Upper lobe of left lung (tissue), 6 donors: ENCODE measurements around the gene ERC1. TPM values are rescaled to one million over a fixed set of nuclear protein-coding genes. Genes with fewer than 3 reads are reported as not detected.
A peak's percentile ranks its signal among the peaks of the same experiment; 100 is the strongest.

ENCODE experiments used
- ATAC-seq, 2 donors: fragments of 200-7000 bp; cut with Tn5 transposase; one replicate each; pipeline ENCODE4 v1.9.1; 2022; ENCODE audit warnings: mild to moderate bottlenecking in 2 of 2, moderate library complexity in 2 of 2; ENCODE audit not compliant: low FRiP score in 2 of 2
- DNase-seq, 2 donors: peaks; one replicate each; pipeline ENCODE4 v3.0.0-alpha.2; 2019 to 2020
- H3K27ac ChIP-seq, 4 donors: fragments of 200-600 bp; sonication (generic); one replicate each; pipeline ENCODE4 v1.5.1; 2016 to 2019
- H3K27me3 ChIP-seq, 4 donors: fragments of 200-600 bp; sonication (generic); one replicate each; pipeline ENCODE4 v1.5.1; 2017 to 2019
- H3K36me3 ChIP-seq, 4 donors: fragments of 200-600 bp; sonication (generic); one replicate each; pipeline ENCODE4 v1.5.1; 2016 to 2019
- H3K4me1 ChIP-seq, 4 donors: fragments of 200-600 bp; sonication (generic); one replicate each; pipeline ENCODE4 v1.5.1; 2018 to 2019
- H3K4me3 ChIP-seq, 4 donors: fragments of 200-600 bp; sonication (generic); one replicate each; pipeline ENCODE4 v1.5.1; 2017 to 2019; ENCODE audit warnings: mild to moderate bottlenecking in 2 of 4, moderate library complexity in 1 of 4
- H3K9me3 ChIP-seq, 4 donors: fragments of 200-600 bp; sonication (generic); one replicate each; pipeline ENCODE4 v1.5.1; 2018 to 2019
- EP300 ChIP-seq, 4 donors: sonication (generic); formaldehyde crosslinking; IDR thresholded peaks; one replicate each; pipeline ENCODE4 v1.5.1; 2017; ENCODE audit warnings: antibody characterized with exemption in 4 of 4, control low read depth in 2 of 4
- POLR2A ChIP-seq, 4 donors: fragments of 450-650 bp; IDR thresholded peaks; one replicate each; pipeline ENCODE4 v1.5.1; 2016 to 2017; ENCODE audit warnings: antibody characterized with exemption in 4 of 4, mild to moderate bottlenecking in 2 of 4
- POLR2AphosphoS5 ChIP-seq, 2 donors: sonication (generic); formaldehyde crosslinking; IDR thresholded peaks; one replicate each; pipeline ENCODE4 v1.5.1; 2017; ENCODE audit warnings: antibody characterized with exemption in 2 of 2
- WGBS, 2 donors: methylation state at CpG; one replicate each; pipeline ENCODE4 v1.1.5; 2017 to 2018; 5-methylcytosine and 5-hydroxymethylcytosine counted together
- total RNA-seq, 6 donors: library from RNA; depleted of rRNA in 4 of 6; stranded (reverse); fragments of >200 nt in 4 of 6; gene quantifications; one replicate each; pipeline versions ENCODE4 v1.1.0 to v1.2.1, GENCODE V29; 2016 to 2021
- TF ChIP-seq, protein P1 (sequence below), 6 experiments: fragments of 450-650 bp in 4 of 6; fragments of 200-600 bp in 2 of 6; sonication (generic) in 2 of 6; IDR thresholded peaks; one replicate each; pipeline ENCODE4 v1.5.1; 2016 to 2019; ENCODE audit warnings: antibody characterized with exemption in 6 of 6
- donor health status: DM: no; HTN: no; CAD: no; lungs with moderate emphysema.
- donor health status: DM: no; HTN: yes; CAD: no; lungs with severe emphysema.

Gene ERC1
- total RNA-seq, 6 donors from 2014 or later: 37.7 to 158 (median 60.1) TPM

DNA sequence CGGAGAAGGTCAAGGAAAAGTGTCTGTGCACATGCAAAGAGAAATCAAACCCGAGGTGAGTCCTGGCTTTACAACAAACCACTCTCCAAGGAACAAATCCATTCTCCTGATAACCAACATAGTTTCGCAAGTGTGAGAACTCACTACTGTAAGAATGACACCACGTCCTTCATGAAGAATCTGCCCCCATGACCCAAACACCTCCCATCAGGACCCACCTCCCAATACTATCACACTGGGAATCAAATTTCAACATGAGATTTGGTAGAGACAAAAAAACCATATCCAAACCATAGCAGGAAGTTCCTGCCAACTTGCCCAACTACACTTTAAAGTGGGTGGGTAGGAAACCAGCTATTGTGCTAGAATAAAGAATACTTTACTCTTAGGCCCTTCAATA, 2.4 kb upstream of the ERC1 start:
- Histone ChIP-seq H3K4me1 (peaks cover 23 to 35% (median 29%) of the 10 kb centered on the region in 4 donors), H3K27ac (peak overlapping the region in 1 of 4 donors; percentile 99), H3K9me3 (no peaks in the 10 kb centered on the region), H3K4me3 (no peak overlapping the region), H3K36me3 (no peaks in the 10 kb centered on the region), H3K27me3 (no peaks in the 10 kb centered on the region)
- DNase-seq: no peak
- TF ChIP-seq POLR2AphosphoS5 (IDR thresholded peaks at IDR 0.05): no peak
- TF ChIP-seq, protein P1, sequence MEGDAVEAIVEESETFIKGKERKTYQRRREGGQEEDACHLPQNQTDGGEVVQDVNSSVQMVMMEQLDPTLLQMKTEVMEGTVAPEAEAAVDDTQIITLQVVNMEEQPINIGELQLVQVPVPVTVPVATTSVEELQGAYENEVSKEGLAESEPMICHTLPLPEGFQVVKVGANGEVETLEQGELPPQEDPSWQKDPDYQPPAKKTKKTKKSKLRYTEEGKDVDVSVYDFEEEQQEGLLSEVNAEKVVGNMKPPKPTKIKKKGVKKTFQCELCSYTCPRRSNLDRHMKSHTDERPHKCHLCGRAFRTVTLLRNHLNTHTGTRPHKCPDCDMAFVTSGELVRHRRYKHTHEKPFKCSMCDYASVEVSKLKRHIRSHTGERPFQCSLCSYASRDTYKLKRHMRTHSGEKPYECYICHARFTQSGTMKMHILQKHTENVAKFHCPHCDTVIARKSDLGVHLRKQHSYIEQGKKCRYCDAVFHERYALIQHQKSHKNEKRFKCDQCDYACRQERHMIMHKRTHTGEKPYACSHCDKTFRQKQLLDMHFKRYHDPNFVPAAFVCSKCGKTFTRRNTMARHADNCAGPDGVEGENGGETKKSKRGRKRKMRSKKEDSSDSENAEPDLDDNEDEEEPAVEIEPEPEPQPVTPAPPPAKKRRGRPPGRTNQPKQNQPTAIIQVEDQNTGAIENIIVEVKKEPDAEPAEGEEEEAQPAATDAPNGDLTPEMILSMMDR (IDR thresholded peaks at IDR 0.05): no peak
- no peak for TF ChIP-seq EP300 (IDR thresholded peaks at IDR 0.05)
- no peak for TF ChIP-seq POLR2A (IDR thresholded peaks at IDR 0.05)
- ATAC-seq: no peak
- WGBS, 2 donors: 62 to 63% methylated on average over 4 of the region's 4 CpGs

GRCh38 chr12:989051-989450, 2.0 kb upstream of the ERC1 start:
- DNase-seq (no peak), ATAC-seq (no peak)
- TF ChIP-seq EP300 (IDR thresholded peaks at IDR 0.05): no peak
- TF ChIP-seq, protein P1 (IDR thresholded peaks at IDR 0.05): no peak
- TF ChIP-seq POLR2AphosphoS5 (IDR thresholded peaks at IDR 0.05): no peak
- no peak for TF ChIP-seq POLR2A (IDR thresholded peaks at IDR 0.05)
- Histone ChIP-seq H3K9me3 (no peaks in the 10 kb centered on the region), H3K4me1 (peaks cover 23 to 35% (median 29%) of the 10 kb centered on the region in 4 donors), H3K4me3 (peak overlapping the region in 1 of 4 donors; percentile 97), H3K27ac (peak overlapping the region in 2 of 4 donors; percentile 96 to 99), H3K27me3 (no peaks in the 10 kb centered on the region), H3K36me3 (no peaks in the 10 kb centered on the region)
- WGBS, 2 donors: 73 to 75% methylated on average over 2 of the region's 2 CpGs

DNA sequence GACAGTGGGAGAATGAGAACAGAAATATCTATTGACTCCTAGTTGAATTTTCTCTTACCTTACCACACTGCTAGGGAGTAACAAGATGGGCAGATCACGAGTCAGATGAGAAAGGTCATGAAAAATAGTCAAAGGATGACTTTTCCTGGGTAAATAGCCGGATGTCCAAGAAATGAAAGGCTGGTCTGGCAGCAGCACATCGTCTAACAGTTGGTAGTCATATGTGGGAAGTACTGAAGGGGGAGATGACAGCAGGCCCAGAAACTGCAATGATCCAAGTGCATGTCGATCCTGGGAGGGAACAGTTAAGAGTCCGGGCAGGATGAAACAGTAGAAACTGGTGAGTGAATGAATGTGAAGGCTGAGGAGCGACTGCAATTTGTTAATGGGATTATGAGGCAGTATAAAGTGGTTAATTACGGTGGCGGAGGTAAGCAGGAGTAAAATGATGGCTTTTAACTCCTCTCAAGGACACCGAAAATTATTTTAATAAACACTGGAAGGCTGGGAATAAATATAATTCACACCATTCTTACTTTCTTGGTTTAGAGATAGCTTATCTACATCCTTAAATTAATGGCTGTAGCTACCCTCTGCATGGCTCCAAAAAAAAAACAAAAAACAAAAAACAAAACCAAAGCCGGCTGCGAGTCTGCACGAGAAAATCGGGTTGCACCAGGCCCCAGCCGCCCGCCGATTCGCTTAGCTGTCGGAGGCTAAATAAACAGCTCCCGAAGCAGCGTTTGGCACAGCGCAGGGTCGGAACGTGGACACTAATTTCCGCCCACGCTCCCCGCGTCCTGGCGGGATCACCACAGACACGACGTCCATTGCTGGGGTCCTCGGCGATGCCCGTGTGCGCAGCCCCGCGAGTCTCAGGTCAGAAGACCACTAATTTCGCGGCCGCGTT, 1.0 kb upstream of the ERC1 start:
- TF ChIP-seq POLR2AphosphoS5 (IDR thresholded peaks at IDR 0.05) (no peak), EP300 (IDR thresholded peaks at IDR 0.05) (no peak), POLR2A (IDR thresholded peaks at IDR 0.05) (no peak)
- TF ChIP-seq, protein P1 (IDR thresholded peaks at IDR 0.05): peak in 1 of 6 experiments; percentile 5
- peak overlapping the region; percentile 77 to 97 (median 86) for H3K4me3 ChIP-seq
- H3K4me1 ChIP-seq: peaks cover 23 to 35% (median 29%) of the 10 kb centered on the region in 4 donors
- H3K9me3 ChIP-seq: no peaks in the 10 kb centered on the region
- 3% methylated on average over 38 to 40 of the region's 40 CpGs for WGBS, 2 donors
- H3K36me3 ChIP-seq: no peaks in the 10 kb centered on the region
- ATAC-seq (peak; percentile 77 to 81), DNase-seq (peak in 1 of 2 donors; percentile 49)
- H3K27me3 ChIP-seq: no peaks in the 10 kb centered on the region
- peak overlapping the region; percentile 96 to 99 (median 98) for H3K27ac ChIP-seq

DNA sequence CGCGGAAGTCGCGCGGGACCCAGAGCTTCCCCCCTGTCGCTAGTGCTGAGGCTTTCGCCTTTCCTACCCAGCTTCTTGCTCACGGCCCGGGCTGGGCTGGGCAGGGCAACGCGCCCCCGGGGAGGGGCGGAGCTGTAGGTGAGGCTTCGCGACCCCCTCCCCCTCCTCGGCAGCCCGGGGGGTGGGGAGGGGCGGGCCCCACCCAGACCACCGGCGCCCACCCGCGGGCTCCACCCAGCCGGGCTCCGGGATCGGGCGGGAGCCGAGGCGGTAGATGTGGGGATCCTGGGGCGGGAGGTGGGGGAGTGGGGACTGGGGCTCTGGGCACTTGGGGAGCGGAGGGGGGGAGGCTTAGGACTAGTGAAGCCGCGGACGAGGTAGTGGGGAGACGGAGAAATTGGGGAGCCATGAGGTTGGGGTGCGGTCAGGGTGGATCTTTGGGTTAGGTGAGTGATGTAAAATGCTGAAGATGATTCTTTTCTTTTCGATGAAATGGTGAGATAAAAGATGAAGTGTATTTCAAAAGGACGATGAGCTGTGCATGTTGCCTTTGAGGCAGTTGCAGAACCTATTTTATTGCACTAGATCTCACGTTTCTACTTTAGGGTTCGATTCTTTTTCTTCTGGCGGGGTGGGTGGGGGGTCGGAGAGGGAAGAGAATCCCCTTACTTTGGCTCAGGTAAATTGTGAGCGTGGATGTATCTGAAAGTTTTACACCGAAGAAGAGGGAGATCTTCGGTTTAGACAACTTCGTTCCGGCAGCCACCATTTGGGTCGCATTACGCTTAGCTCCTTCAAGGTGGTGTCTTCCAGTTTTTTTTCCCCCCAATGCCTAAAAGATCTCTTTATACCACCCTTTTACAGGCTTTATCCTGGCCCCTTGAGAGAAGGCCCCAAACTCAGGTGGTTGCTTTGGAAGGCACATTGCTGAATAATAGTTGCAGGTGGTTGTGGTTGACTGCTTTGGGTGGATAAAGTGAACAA, 619 bp downstream of the ERC1 start:
- WGBS, 2 donors: 7 to 11% methylated on average over 18 to 34 of the region's 48 CpGs
- H3K36me3 ChIP-seq: no peaks in the 10 kb centered on the region
- peak overlapping the region; percentile 77 to 97 (median 88) for H3K4me3 ChIP-seq
- H3K4me1 ChIP-seq: peaks cover 23 to 35% (median 29%) of the 10 kb centered on the region in 4 donors
- DNase-seq (no peak), ATAC-seq (peak; percentile 13 to 40)
- H3K9me3 ChIP-seq: no peaks in the 10 kb centered on the region
- H3K27ac ChIP-seq: peak overlapping the region; percentile 96 to 99 (median 98)
- TF ChIP-seq POLR2AphosphoS5 (IDR thresholded peaks at IDR 0.05): no peak
- TF ChIP-seq, protein P1 (IDR thresholded peaks at IDR 0.05): no peak
- no peak for TF ChIP-seq EP300 (IDR thresholded peaks at IDR 0.05)
- no peak for TF ChIP-seq POLR2A (IDR thresholded peaks at IDR 0.05)
- H3K27me3 ChIP-seq: no peaks in the 10 kb centered on the region
